ENCODE data around the gene DPH2.

- TF ChIP-seq POLR2AphosphoS5 (IDR thresholded peaks at IDR 0.05; ENCODE audit: low read depth, low read length) (no peak), TAF1 (IDR thresholded peaks at IDR 0.05; ENCODE audit: borderline replicate concordance, insufficient read depth, low read length) (no peak)
Measured at GRCh38 chr1:43933386-43934100, 36.3 kb upstream of the DPH2 start, which contains the start of gene ARTN.

Measured in PFSK-1 (cell line).